22Rv1 (cell line): ENCODE measurements around the gene IGSF6.

Experiments
- ZFX ChIP-seq: fragments of 450-650 bp; IDR thresholded peaks from 2 replicates; pipeline ENCODE4 v1.6.1; 2017; ENCODE audit warnings: antibody characterized with exemption, borderline replicate concordance
- TF ChIP-seq, protein P1 (sequence below): fragments of 450-650 bp; IDR thresholded peaks from 2 replicates; pipeline ENCODE4 v1.5.1; 2017; ENCODE audit warnings: mild to moderate bottlenecking

DNA sequence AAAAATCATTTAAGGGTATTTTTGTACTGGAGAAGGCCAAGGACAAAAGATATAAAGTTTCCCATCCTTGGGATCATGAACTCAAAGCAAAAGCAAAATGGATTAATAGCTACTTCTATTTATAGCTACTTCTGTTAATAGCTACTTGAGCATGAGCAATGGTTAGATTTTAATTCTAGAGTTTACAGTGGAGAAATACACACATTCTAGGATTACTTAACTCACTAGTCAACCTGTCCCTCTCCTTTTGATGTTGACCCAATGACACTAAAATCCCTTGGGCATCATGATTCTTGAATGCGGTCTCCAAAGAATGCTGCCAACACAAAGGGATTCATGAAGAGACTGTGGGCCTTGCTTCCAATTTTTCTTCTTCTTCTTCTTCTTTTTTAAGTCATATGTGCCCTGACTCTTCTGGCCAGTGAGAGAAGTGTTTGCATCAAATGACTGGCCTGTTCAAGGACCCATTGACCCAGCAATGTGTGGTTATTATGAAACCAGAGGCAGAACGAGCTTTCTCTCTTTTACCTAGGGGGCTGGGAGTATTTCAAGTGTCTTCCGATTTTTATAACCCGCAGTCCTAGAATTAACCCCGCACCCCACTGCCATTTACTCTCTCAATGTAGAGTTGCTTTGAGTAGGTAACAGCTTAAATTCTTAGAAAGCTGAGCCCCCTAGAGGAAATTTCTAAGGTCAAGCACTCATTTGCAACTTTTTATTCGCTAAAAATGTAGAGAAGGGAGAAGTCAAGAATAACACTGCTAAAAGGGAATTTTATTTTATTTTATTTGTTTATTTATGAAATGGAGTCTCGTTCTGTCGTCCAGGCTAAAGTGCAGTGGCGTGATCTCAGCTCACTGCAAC, 46.0 kb upstream of the IGSF6 start:
- TF ChIP-seq, protein P1, sequence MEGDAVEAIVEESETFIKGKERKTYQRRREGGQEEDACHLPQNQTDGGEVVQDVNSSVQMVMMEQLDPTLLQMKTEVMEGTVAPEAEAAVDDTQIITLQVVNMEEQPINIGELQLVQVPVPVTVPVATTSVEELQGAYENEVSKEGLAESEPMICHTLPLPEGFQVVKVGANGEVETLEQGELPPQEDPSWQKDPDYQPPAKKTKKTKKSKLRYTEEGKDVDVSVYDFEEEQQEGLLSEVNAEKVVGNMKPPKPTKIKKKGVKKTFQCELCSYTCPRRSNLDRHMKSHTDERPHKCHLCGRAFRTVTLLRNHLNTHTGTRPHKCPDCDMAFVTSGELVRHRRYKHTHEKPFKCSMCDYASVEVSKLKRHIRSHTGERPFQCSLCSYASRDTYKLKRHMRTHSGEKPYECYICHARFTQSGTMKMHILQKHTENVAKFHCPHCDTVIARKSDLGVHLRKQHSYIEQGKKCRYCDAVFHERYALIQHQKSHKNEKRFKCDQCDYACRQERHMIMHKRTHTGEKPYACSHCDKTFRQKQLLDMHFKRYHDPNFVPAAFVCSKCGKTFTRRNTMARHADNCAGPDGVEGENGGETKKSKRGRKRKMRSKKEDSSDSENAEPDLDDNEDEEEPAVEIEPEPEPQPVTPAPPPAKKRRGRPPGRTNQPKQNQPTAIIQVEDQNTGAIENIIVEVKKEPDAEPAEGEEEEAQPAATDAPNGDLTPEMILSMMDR, result no peak
- no peak for TF ChIP-seq ZFX
